HepG2 (cell line): ENCODE measurements around the gene LAG3. TPM values are rescaled to one million over a fixed set of nuclear protein-coding genes. Genes with fewer than 3 reads are reported as not detected.
A peak's percentile ranks its signal among the peaks of the same experiment; 100 is the strongest.

Experiments used
- GLI4 ChIP-seq: sonication (generic); formaldehyde crosslinking; IDR thresholded peaks from 2 replicates; pipeline ENCODE4 v1.5.1; 2020; ENCODE audit warnings: missing genetic modification reagents, mild to moderate bottlenecking, moderate library complexity, borderline replicate concordance
- JUN ChIP-seq: sonication (generic); formaldehyde crosslinking; IDR thresholded peaks from 2 replicates; pipeline ENCODE4 v1.4.0; 2020; ENCODE audit warnings: mild to moderate bottlenecking, missing genetic modification reagents
- MAZ ChIP-seq, 2 experiments: sonication (generic) in 1 of 2; formaldehyde crosslinking in 1 of 2; IDR thresholded peaks; 2 replicates each; pipeline versions ENCODE4 v1.5.0 to v1.6.1; 2012 to 2020; ENCODE audit warnings: low read depth in 2 of 2, mild to moderate bottlenecking in 2 of 2, borderline replicate concordance in 1 of 2, improper control_type of control experiment in 1 of 2, low read length in 1 of 2, missing genetic modification reagents in 1 of 2, moderate library complexity in 1 of 2
- MED1 ChIP-seq: sonication (generic); formaldehyde crosslinking; IDR thresholded peaks from 2 replicates; pipeline ENCODE4 v1.4.0; 2020; ENCODE audit warnings: missing genetic modification reagents
- NONO ChIP-seq, 2 experiments: fragments of 450-650 bp in 1 of 2; sonication (generic) in 1 of 2; formaldehyde crosslinking in 1 of 2; IDR thresholded peaks in 1 of 2; conservative IDR thresholded peaks in 1 of 2; 2 replicates each; pipeline versions ENCODE4 v1.6.1 to v1.8.0; 2017 to 2022; ENCODE audit warnings: mild to moderate bottlenecking in 1 of 2, missing genetic modification reagents in 1 of 2, moderate library complexity in 1 of 2
- RARA ChIP-seq: IDR thresholded peaks from 2 replicates; pipeline ENCODE4 v1.6.1; 2016; ENCODE audit warnings: missing genetic modification reagents, missing compliant biosample characterization
- RNF2 ChIP-seq: fragments of 450-650 bp; conservative IDR thresholded peaks from 2 replicates; pipeline ENCODE4 v1.6.1; 2016; ENCODE audit warnings: low read depth
- ZFP36L1 ChIP-seq: sonication (generic); formaldehyde crosslinking; IDR thresholded peaks from 2 replicates; pipeline ENCODE4 v1.8.0; 2022; ENCODE audit warnings: mild to moderate bottlenecking, missing genetic modification reagents, moderate library complexity
- ZNF253 ChIP-seq: sonication (generic); formaldehyde crosslinking; IDR thresholded peaks from 2 replicates; pipeline ENCODE4 v1.8.0; 2022; ENCODE audit warnings: mild to moderate bottlenecking, missing genetic modification reagents, borderline replicate concordance
- ZNF256 ChIP-seq: sonication (generic); formaldehyde crosslinking; conservative IDR thresholded peaks from 2 replicates; pipeline ENCODE4 v1.4.0; 2020; ENCODE audit warnings: missing genetic modification reagents
- polyA plus RNA-seq, 8 experiments: library from polyadenylated mRNA; depleted of rRNA in 3 of 8; stranded (reverse) in 7 of 8; unstranded in 1 of 8; fragments of >200 nt; fragmentation: Illumina TruSeq in 4 of 8; extraction: Trizol in 4 of 8; gene quantifications; 2 replicates each; pipeline versions ENCODE4 v1.2.1 to v1.2.3, GENCODE V29; 2011 to 2016; ENCODE audit warnings: low read depth in 4 of 8, missing spikeins in 1 of 8, mixed read lengths in 1 of 8; ENCODE audit not compliant: insufficient read depth in 1 of 8
- total RNA-seq, 5 experiments: library from RNA; depleted of rRNA; stranded (reverse); fragments of >200 nt; fragmentation: Illumina TruSeq; extraction: Trizol; gene quantifications; 2 replicates each; pipeline ENCODE4 v1.2.3, GENCODE V29; 2016; ENCODE audit warnings: low read depth in 1 of 5
- TF ChIP-seq, protein P1 (sequence below): sonication (generic); formaldehyde crosslinking; IDR thresholded peaks from 2 replicates; pipeline ENCODE4 v1.4.0; 2020; ENCODE audit warnings: mild to moderate bottlenecking, missing genetic modification reagents
- TF ChIP-seq, protein P2 (sequence below): sonication (generic); formaldehyde crosslinking; IDR thresholded peaks from 2 replicates; pipeline ENCODE4 v1.4.0; 2020; ENCODE audit warnings: missing genetic modification reagents
- TF ChIP-seq, protein P3 (sequence below): sonication (generic); formaldehyde crosslinking; IDR thresholded peaks from 2 replicates; pipeline ENCODE4 v1.4.0; 2020; ENCODE audit warnings: mild to moderate bottlenecking, missing genetic modification reagents

LAG3 gene
- total and polyA plus RNA-seq, 2 of the 13 experiments (the other 11 are each of a cell fraction or from before 2014, with no cell fraction given), result 0.11 to 0.26 TPM

DNA sequence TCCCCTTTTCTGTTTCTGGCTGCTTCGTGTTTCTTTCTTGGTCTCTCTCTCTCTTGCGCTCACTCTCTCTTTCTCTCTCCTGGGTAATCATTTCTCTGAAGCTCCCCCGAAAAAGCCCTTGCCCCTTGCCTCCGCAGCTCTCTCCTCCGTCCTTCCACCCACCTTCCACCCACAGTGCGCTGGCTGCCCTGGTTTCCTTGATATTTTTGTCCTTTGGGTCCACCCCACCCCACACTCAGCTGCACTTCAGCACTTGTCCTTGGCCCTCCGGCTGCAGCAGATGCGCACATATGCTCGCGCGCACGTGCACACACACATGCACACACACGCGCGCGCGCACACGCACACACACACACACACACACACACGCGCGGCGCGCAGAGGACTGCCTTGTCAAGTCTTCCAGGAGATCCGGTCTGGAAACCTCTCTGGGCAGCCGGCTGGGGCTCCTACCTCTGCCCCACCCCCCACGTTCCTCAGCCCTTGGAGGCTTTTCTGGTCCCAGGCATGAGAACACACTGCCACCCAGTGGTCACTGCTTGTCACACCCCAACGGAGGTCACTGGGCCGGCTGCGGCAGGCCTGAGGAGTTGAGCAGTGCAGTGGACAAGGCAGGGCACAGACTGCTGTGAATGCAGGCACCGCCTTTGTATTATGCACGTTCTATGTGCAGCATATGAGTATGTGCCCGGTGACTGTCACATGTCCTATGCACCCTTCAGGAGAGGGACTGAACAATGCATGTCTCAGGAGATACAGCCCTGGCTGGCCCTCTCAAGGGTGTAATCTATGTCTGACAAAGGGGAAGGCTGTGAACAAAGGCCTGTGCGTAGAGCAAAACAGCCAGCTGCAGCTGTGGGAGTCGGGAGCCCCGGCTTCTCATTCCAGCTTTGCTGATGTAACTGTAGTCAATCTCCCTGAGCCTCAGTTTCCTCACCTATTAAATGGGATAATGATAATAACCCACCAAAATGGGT, 6.5 kb downstream of the LAG3 start (continued):
- TF ChIP-seq, protein P1, sequence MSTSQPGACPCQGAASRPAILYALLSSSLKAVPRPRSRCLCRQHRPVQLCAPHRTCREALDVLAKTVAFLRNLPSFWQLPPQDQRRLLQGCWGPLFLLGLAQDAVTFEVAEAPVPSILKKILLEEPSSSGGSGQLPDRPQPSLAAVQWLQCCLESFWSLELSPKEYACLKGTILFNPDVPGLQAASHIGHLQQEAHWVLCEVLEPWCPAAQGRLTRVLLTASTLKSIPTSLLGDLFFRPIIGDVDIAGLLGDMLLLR (CRISPR knock-in tag), result 0 out of 2 replicates have a peak, but pooled peaks have one; percentile 25
- TF ChIP-seq ZFP36L1 (CRISPR knock-in tag), result peak; percentile 45; the same call in 1 of the 2 replicates
- TF ChIP-seq, protein P2, sequence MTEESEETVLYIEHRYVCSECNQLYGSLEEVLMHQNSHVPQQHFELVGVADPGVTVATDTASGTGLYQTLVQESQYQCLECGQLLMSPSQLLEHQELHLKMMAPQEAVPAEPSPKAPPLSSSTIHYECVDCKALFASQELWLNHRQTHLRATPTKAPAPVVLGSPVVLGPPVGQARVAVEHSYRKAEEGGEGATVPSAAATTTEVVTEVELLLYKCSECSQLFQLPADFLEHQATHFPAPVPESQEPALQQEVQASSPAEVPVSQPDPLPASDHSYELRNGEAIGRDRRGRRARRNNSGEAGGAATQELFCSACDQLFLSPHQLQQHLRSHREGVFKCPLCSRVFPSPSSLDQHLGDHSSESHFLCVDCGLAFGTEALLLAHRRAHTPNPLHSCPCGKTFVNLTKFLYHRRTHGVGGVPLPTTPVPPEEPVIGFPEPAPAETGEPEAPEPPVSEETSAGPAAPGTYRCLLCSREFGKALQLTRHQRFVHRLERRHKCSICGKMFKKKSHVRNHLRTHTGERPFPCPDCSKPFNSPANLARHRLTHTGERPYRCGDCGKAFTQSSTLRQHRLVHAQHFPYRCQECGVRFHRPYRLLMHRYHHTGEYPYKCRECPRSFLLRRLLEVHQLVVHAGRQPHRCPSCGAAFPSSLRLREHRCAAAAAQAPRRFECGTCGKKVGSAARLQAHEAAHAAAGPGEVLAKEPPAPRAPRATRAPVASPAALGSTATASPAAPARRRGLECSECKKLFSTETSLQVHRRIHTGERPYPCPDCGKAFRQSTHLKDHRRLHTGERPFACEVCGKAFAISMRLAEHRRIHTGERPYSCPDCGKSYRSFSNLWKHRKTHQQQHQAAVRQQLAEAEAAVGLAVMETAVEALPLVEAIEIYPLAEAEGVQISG (CRISPR knock-in tag), result peak; percentile 69
- TF ChIP-seq RARA (CRISPR knock-in tag), result peak; percentile 65
- 0 out of 2 replicates have a peak, but pooled peaks have one; percentile 37 for TF ChIP-seq ZNF253 (CRISPR knock-in tag)
- TF ChIP-seq MED1, result peak; percentile 68
- peak; percentile 38; the same call in 1 of the 2 replicates for TF ChIP-seq GLI4 (CRISPR knock-in tag)
- 0 out of 2 replicates have a peak, but pooled peaks have one; percentile 55 for TF ChIP-seq ZNF256 (CRISPR knock-in tag)
- TF ChIP-seq MAZ (IDR thresholded peaks at IDR 0.05; ENCODE audit: borderline replicate concordance, low read depth, low read length), result peak; percentile 43; the same call in 1 of the 2 replicates
- no peak for TF ChIP-seq MAZ (CRISPR knock-in tag; IDR thresholded peaks at IDR 0.05; ENCODE audit: low read depth)
- TF ChIP-seq NONO (IDR thresholded peaks at IDR 0.05), result no peak
- TF ChIP-seq NONO (CRISPR knock-in tag; conservative IDR thresholded peaks at IDR 0.05), result peak; percentile 89
- 0 out of 2 replicates have a peak, but pooled peaks have one; percentile 29 for TF ChIP-seq JUN
- TF ChIP-seq, protein P3, sequence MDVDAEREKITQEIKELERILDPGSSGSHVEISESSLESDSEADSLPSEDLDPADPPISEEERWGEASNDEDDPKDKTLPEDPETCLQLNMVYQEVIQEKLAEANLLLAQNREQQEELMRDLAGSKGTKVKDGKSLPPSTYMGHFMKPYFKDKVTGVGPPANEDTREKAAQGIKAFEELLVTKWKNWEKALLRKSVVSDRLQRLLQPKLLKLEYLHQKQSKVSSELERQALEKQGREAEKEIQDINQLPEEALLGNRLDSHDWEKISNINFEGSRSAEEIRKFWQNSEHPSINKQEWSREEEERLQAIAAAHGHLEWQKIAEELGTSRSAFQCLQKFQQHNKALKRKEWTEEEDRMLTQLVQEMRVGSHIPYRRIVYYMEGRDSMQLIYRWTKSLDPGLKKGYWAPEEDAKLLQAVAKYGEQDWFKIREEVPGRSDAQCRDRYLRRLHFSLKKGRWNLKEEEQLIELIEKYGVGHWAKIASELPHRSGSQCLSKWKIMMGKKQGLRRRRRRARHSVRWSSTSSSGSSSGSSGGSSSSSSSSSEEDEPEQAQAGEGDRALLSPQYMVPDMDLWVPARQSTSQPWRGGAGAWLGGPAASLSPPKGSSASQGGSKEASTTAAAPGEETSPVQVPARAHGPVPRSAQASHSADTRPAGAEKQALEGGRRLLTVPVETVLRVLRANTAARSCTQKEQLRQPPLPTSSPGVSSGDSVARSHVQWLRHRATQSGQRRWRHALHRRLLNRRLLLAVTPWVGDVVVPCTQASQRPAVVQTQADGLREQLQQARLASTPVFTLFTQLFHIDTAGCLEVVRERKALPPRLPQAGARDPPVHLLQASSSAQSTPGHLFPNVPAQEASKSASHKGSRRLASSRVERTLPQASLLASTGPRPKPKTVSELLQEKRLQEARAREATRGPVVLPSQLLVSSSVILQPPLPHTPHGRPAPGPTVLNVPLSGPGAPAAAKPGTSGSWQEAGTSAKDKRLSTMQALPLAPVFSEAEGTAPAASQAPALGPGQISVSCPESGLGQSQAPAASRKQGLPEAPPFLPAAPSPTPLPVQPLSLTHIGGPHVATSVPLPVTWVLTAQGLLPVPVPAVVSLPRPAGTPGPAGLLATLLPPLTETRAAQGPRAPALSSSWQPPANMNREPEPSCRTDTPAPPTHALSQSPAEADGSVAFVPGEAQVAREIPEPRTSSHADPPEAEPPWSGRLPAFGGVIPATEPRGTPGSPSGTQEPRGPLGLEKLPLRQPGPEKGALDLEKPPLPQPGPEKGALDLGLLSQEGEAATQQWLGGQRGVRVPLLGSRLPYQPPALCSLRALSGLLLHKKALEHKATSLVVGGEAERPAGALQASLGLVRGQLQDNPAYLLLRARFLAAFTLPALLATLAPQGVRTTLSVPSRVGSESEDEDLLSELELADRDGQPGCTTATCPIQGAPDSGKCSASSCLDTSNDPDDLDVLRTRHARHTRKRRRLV (CRISPR knock-in tag), result 0 out of 2 replicates have a peak, but pooled peaks have one; percentile 69
- TF ChIP-seq RNF2, result 0 out of 2 replicates have a peak, but pooled peaks have one; percentile 25
